ENCODE data around the gene SLC38A4.
"Not testable (repeated sequence)": the region's sequence is repeated elsewhere in the genome, so short reads cannot be mapped to it uniquely, and the experiment has no call there.

The SLC38A4 gene

GRCh38 chr12:46857486-46857885, 31.7 kb upstream of the SLC38A4 start:
- Histone ChIP-seq H3K36me3 (ENCODE audit: insufficient read depth, low read length) (no peaks in the 10 kb centered on the region), H2AFZ (ENCODE audit: low read length) (no peak overlapping the region), H3K4me3 (ENCODE audit: low read length, poor library complexity, severe bottlenecking) (no peak overlapping the region), H3K4me2 (ENCODE audit: low read depth, low read length, poor library complexity, severe bottlenecking) (no peak overlapping the region), H3K27me3 (ENCODE audit: insufficient read depth, low read length, poor library complexity, severe bottlenecking) (peaks cover 3% of the 10 kb centered on the region), H3K9me3 (ENCODE audit: insufficient read depth, low read depth, low read length) (peaks cover 15% of the 10 kb centered on the region), H4K20me1 (ENCODE audit: insufficient read depth, low read length, poor library complexity, severe bottlenecking) (no peaks in the 10 kb centered on the region), H3K9me2 (replicated peaks; ENCODE audit: low read depth, low read length) (no peaks in the 10 kb centered on the region), H3F3A (ENCODE audit: low read depth) (no peaks in the 10 kb centered on the region), H3K79me2 (ENCODE audit: insufficient read depth, low read length) (no peaks in the 10 kb centered on the region), H3K4me1 (ENCODE audit: insufficient read depth, low read length, poor library complexity, severe bottlenecking) (no peaks in the 10 kb centered on the region), H3K9ac (ENCODE audit: low read depth, low read length, poor library complexity, severe bottlenecking) (no peak overlapping the region)
- TF ChIP-seq CTCF (conservative IDR thresholded peaks at IDR 0.05; ENCODE audit: low read length), result no peak
- no peak for TF ChIP-seq EZH2phosphoT487 (IDR thresholded peaks at IDR 0.05; ENCODE audit: borderline replicate concordance)

- no peaks in the 10 kb centered on the region for H3F3A ChIP-seq (ENCODE audit: low read depth)
- H3K36me3 ChIP-seq (ENCODE audit: insufficient read depth, low read length), result no peaks in the 10 kb centered on the region
- no peaks in the 10 kb centered on the region for H3K4me1 ChIP-seq (ENCODE audit: insufficient read depth, low read length, poor library complexity, severe bottlenecking)
- TF ChIP-seq CTCF (conservative IDR thresholded peaks at IDR 0.05; ENCODE audit: low read length), result no peak
- TF ChIP-seq EZH2phosphoT487 (IDR thresholded peaks at IDR 0.05; ENCODE audit: borderline replicate concordance), result no peak
- no peak overlapping the region for H2AFZ ChIP-seq (ENCODE audit: low read length)
- H3K9me2 ChIP-seq (replicated peaks; ENCODE audit: low read depth, low read length), result no peaks in the 10 kb centered on the region
- peaks cover 3% of the 10 kb centered on the region for H3K27me3 ChIP-seq (ENCODE audit: insufficient read depth, low read length, poor library complexity, severe bottlenecking)
- peaks cover 15% of the 10 kb centered on the region for H3K9me3 ChIP-seq (ENCODE audit: insufficient read depth, low read depth, low read length)
- H3K9ac ChIP-seq (ENCODE audit: low read depth, low read length, poor library complexity, severe bottlenecking), result no peak overlapping the region
- H4K20me1 ChIP-seq (ENCODE audit: insufficient read depth, low read length, poor library complexity, severe bottlenecking), result no peaks in the 10 kb centered on the region
- H3K4me2 ChIP-seq (ENCODE audit: low read depth, low read length, poor library complexity, severe bottlenecking), result no peak overlapping the region
- no peaks in the 10 kb centered on the region for H3K79me2 ChIP-seq (ENCODE audit: insufficient read depth, low read length)
- no peak overlapping the region for H3K4me3 ChIP-seq (ENCODE audit: low read length, poor library complexity, severe bottlenecking)
Observed at GRCh38 chr12:46855760-46856159, 30.0 kb upstream of the SLC38A4 start.

- H3K9me3 ChIP-seq (ENCODE audit: insufficient read depth, low read depth, low read length), result peaks cover 15% of the 10 kb centered on the region
- not testable (repeated sequence) for H3K36me3 ChIP-seq (ENCODE audit: insufficient read depth, low read length); H3K4me3 ChIP-seq (ENCODE audit: low read length, poor library complexity, severe bottlenecking); H3K4me1 ChIP-seq (ENCODE audit: insufficient read depth, low read length, poor library complexity, severe bottlenecking); H4K20me1 ChIP-seq (ENCODE audit: insufficient read depth, low read length, poor library complexity, severe bottlenecking); H3F3A ChIP-seq (ENCODE audit: low read depth); H3K79me2 ChIP-seq (ENCODE audit: insufficient read depth, low read length); H2AFZ ChIP-seq (ENCODE audit: low read length); H3K4me2 ChIP-seq (ENCODE audit: low read depth, low read length, poor library complexity, severe bottlenecking); H3K9ac ChIP-seq (ENCODE audit: low read depth, low read length, poor library complexity, severe bottlenecking); H3K27me3 ChIP-seq (ENCODE audit: insufficient read depth, low read length, poor library complexity, severe bottlenecking); H3K9me2 ChIP-seq (replicated peaks; ENCODE audit: low read depth, low read length)
Observed at GRCh38 chr12:46854188-46854587, 28.4 kb upstream of the SLC38A4 start.

GRCh38 chr12:46848792-46849191, 23.0 kb upstream of the SLC38A4 start:
- not testable (repeated sequence) for H3K27me3 ChIP-seq (ENCODE audit: insufficient read depth, low read length, poor library complexity, severe bottlenecking); H3K4me2 ChIP-seq (ENCODE audit: low read depth, low read length, poor library complexity, severe bottlenecking); H2AFZ ChIP-seq (ENCODE audit: low read length)

More at GRCh38 chr12:46848792-46849191, 23.0 kb upstream of the SLC38A4 start:
- H3K79me2 ChIP-seq (ENCODE audit: insufficient read depth, low read length); H3K4me1 ChIP-seq (ENCODE audit: insufficient read depth, low read length, poor library complexity, severe bottlenecking); H4K20me1 ChIP-seq (ENCODE audit: insufficient read depth, low read length, poor library complexity, severe bottlenecking); H3K36me3 ChIP-seq (ENCODE audit: insufficient read depth, low read length); H3K9ac ChIP-seq (ENCODE audit: low read depth, low read length, poor library complexity, severe bottlenecking); H3F3A ChIP-seq (ENCODE audit: low read depth); H3K9me3 ChIP-seq (ENCODE audit: insufficient read depth, low read depth, low read length); H3K9me2 ChIP-seq (replicated peaks; ENCODE audit: low read depth, low read length); H3K4me3 ChIP-seq (ENCODE audit: low read length, poor library complexity, severe bottlenecking): not testable (repeated sequence)
